K562 (cell line): Measurements from ENCODE around the gene CTNNBL1. TPM values are rescaled to one million over a fixed set of nuclear protein-coding genes. Genes with fewer than 3 reads are reported as not detected.

Source experiments
- ATAC-seq: fragments of 200-7000 bp; cut with Tn5 transposase; 3 replicates; pipeline ENCODE4 v1.9.1; 2020; ENCODE audit warnings: moderate library complexity
- BruUV-seq: library from RNA; stranded (reverse); fragments of 400-500 nt; replicated peaks from 2 replicates; lab custom pipeline; 2021; lab: Mats Ljungman, UMichigan
- CTCF ChIA-PET: fragments of 300-600 bp; formaldehyde crosslinking; extraction: SDS; loops from one replicate; lab custom pipeline; 2021; ENCODE audit warnings: low intra/inter-chr PET ratio; lab: Yijun Ruan, JAX
- POLR2A ChIA-PET: fragments of 300-600, 350-650 bp; sonication (Branson Sonifier 250); formaldehyde crosslinking; extraction: SDS; loops from one replicate; lab custom pipeline; 2021; ENCODE audit warnings: antibody characterized with exemption, inconsistent platforms; lab: Yijun Ruan, JAX
- DNase-seq, 4 experiments: peaks; one replicate each; pipeline versions ENCODE4 v3.0.0 to v3.0.0-alpha.2; 2011 to 2018; ENCODE audit warnings: low spot score in 3 of 4, mixed read lengths in 3 of 4; ENCODE audit errors: extremely low read depth in 1 of 4
- FAIRE-seq: peaks from 2 replicates; lab custom pipeline; 2011; peaks lifted over from hg19 to GRCh38; lab: Jason Lieb, UNC
- H2AFZ ChIP-seq: 2 replicates; pipeline ENCODE4 v1.6.0; 2011; ENCODE audit warnings: low read depth, low read length, control low read depth, inconsistent platforms
- H3K27ac ChIP-seq: fragments of 200-600 bp; 3 replicates; pipeline ENCODE4 v1.8.0; 2011; ENCODE audit warnings: low read depth, mild to moderate bottlenecking, control low read depth, inconsistent platforms, low read length, moderate library complexity, mixed read lengths; ENCODE audit errors: extremely low read depth
- H3K27me3 ChIP-seq, 2 experiments: fragments of 300-600 bp in 1 of 2; 2 replicates in 1 of 2; 3 replicates in 1 of 2; pipeline versions ENCODE4 v1.6.0 to v1.8.0; 2011; ENCODE audit warnings: inconsistent platforms in 2 of 2, low read length in 2 of 2, mild to moderate bottlenecking in 1 of 2, mixed read lengths in 1 of 2, moderate library complexity in 1 of 2; ENCODE audit not compliant: control insufficient read depth in 2 of 2, insufficient read depth in 2 of 2
- H3K36me3 ChIP-seq: fragments of 300-600 bp; 3 replicates; pipeline ENCODE4 v1.8.0; 2011; ENCODE audit warnings: mild to moderate bottlenecking, low read length, inconsistent platforms; ENCODE audit not compliant: control insufficient read depth, insufficient read depth
- H3K4me1 ChIP-seq, 2 experiments: fragments of 200-600 bp in 1 of 2; replicated peaks in 1 of 2; 2 replicates in 1 of 2; 3 replicates in 1 of 2; pipeline versions ENCODE4 v1.5.1 to v1.8.0; 2011; ENCODE audit warnings: inconsistent platforms in 2 of 2, low read length in 2 of 2, mild to moderate bottlenecking in 1 of 2, mixed read lengths in 1 of 2, moderate library complexity in 1 of 2; ENCODE audit not compliant: control insufficient read depth in 2 of 2, insufficient read depth in 2 of 2
- H3K4me2 ChIP-seq: 2 replicates; pipeline ENCODE4 v1.6.1; 2011; ENCODE audit warnings: low read length, control low read depth, inconsistent platforms, mixed read lengths; ENCODE audit not compliant: insufficient read depth
- H3K4me3 ChIP-seq: fragments of 200-600 bp; sonication (generic), shearing (Covaris generic); 2 replicates; pipeline ENCODE4 v1.5.1; 2016; ENCODE audit warnings: control low read depth, inconsistent platforms
- H3K79me2 ChIP-seq: fragments of 200-600 bp; 3 replicates; pipeline ENCODE4 v1.8.0; 2011; ENCODE audit warnings: low read length, inconsistent platforms; ENCODE audit not compliant: control insufficient read depth, insufficient read depth
- H3K9ac ChIP-seq, 2 experiments: 2 replicates each; pipeline versions ENCODE4 v1.6.0 to v1.6.1; 2011; ENCODE audit warnings: low read depth in 2 of 2, low read length in 2 of 2, control low read depth in 1 of 2, inconsistent platforms in 1 of 2, mild to moderate bottlenecking in 1 of 2, mixed read lengths in 1 of 2; ENCODE audit not compliant: insufficient read depth in 1 of 2
- H3K9me1 ChIP-seq: one replicate; pipeline ENCODE4 v1.6.0; 2011; ENCODE audit warnings: inconsistent platforms, mild to moderate bottlenecking, low read length, moderate library complexity; ENCODE audit not compliant: control insufficient read depth, insufficient read depth
- H3K9me3 ChIP-seq: replicated peaks from 2 replicates; pipeline ENCODE4 v1.5.1; 2011; ENCODE audit warnings: low read depth, low read length, inconsistent platforms; ENCODE audit not compliant: control insufficient read depth, insufficient read depth
- H4K20me1 ChIP-seq: replicated peaks from 2 replicates; pipeline ENCODE4 v1.6.1; 2011; ENCODE audit warnings: low read length, inconsistent platforms, mixed read lengths; ENCODE audit not compliant: control insufficient read depth, insufficient read depth
- ARHGAP35 ChIP-seq: fragments of 450-650 bp; IDR thresholded peaks from 2 replicates; pipeline ENCODE4 v1.6.1; 2018; ENCODE audit not compliant: partially characterized antibody
- CSDE1 ChIP-seq, 2 experiments: fragments of 450-650 bp; IDR thresholded peaks; 2 replicates each; pipeline ENCODE4 v1.6.1; 2016; ENCODE audit warnings: mild to moderate bottlenecking in 1 of 2
- DACH1 ChIP-seq: fragments of 450-650 bp; IDR thresholded peaks from 2 replicates; pipeline ENCODE4 v1.6.1; 2018; ENCODE audit not compliant: partially characterized antibody
- E2F3 ChIP-seq: fragments of 250-450 bp; sonication (Bioruptor Pico); IDR thresholded peaks from 2 replicates; pipeline ENCODE4 v1.4.0; 2020; ENCODE audit warnings: mild to moderate bottlenecking
- FOS ChIP-seq: IDR thresholded peaks from 3 replicates; pipeline ENCODE4 v1.6.1; 2011; ENCODE audit not compliant: insufficient read length; ENCODE audit errors: extremely low read depth
- FOXP1 ChIP-seq: sonication (generic); formaldehyde crosslinking; IDR thresholded peaks from 2 replicates; pipeline ENCODE4 v1.8.0; 2022; ENCODE audit warnings: mild to moderate bottlenecking, missing genetic modification reagents
- GTF2F1 ChIP-seq: IDR thresholded peaks from 2 replicates; pipeline ENCODE4 v1.6.1; 2011; ENCODE audit warnings: low read depth, low read length, improper control_type of control experiment
- HLTF ChIP-seq: fragments of 450-650 bp; IDR thresholded peaks from 2 replicates; pipeline ENCODE4 v1.6.1; 2016
- ILF3 ChIP-seq: fragments of 450-650 bp; IDR thresholded peaks from 2 replicates; pipeline ENCODE4 v1.6.1; 2018; ENCODE audit warnings: antibody characterized with exemption, mild to moderate bottlenecking, moderate library complexity, borderline replicate concordance
- NCOA6 ChIP-seq: fragments of 450-650 bp; IDR thresholded peaks from 2 replicates; pipeline ENCODE4 v1.6.1; 2017; ENCODE audit warnings: mild to moderate bottlenecking
- SAP30 ChIP-seq: fragments of 200-600 bp; sonication (generic); IDR thresholded peaks from 2 replicates; pipeline ENCODE4 v1.6.1; 2012; ENCODE audit warnings: borderline replicate concordance, low read depth, mild to moderate bottlenecking, moderate library complexity, low read length, control low read depth, inconsistent platforms; ENCODE audit not compliant: insufficient read depth, poor library complexity, severe bottlenecking
- TBP ChIP-seq: optimal IDR thresholded peaks from 2 replicates; pipeline ENCODE3; 2011; ENCODE audit warnings: low read depth, low read length, improper control_type of control experiment
- ZNF121 ChIP-seq: sonication (generic); formaldehyde crosslinking; conservative IDR thresholded peaks from 2 replicates; pipeline ENCODE4 v1.8.0; 2022; ENCODE audit warnings: missing genetic modification reagents
- ZNF165 ChIP-seq: fragments of 250-450 bp; sonication (Bioruptor Pico); IDR thresholded peaks from 2 replicates; pipeline ENCODE4 v1.4.0; 2020; ENCODE audit warnings: borderline replicate concordance
- WGBS: fragments of 100-300 bp; shearing (Covaris generic); methylation state at CpG from one replicate; pipeline ENCODE4 v1.1.6; 2016; ENCODE audit warnings: low coverage, mixed read lengths; ENCODE audit not compliant: insufficient coverage; ENCODE audit errors: missing lambda C conversion rate; 5-methylcytosine and 5-hydroxymethylcytosine counted together
- in situ Hi-C: fragments of 300-500 bp; cut with MboI; formaldehyde crosslinking; loops from 4 replicates; pipeline ENCODE4 v1.15.0; 2018; ENCODE audit warnings: inconsistent platforms, mixed read lengths
- intact Hi-C: fragments of 100-400 bp; cut with micrococcal nuclease; formaldehyde crosslinking; loops from 2 replicates; pipeline ENCODE4 v1.14.2; 2022
- polyA plus RNA-seq, 8 experiments: library from polyadenylated mRNA; depleted of rRNA in 4 of 8; stranded (reverse) in 5 of 8; unstranded in 3 of 8; fragments of >200 nt; fragmentation: Nextera tagmentation in 2 of 8; fragmentation: Illumina TruSeq in 1 of 8; extraction: Ambion mirVana in 2 of 8; extraction: Trizol in 1 of 8; gene quantifications; 2 replicates each; pipeline versions ENCODE4 v1.2.1 to v1.2.3, GENCODE V29; 2011 to 2014; ENCODE audit warnings: inconsistent platforms in 1 of 8, missing spikeins in 1 of 8
- total RNA-seq, 7 experiments: library from RNA; depleted of rRNA in 6 of 7; stranded (reverse); fragments of >200 nt in 6 of 7; fragmentation: Illumina TruSeq in 2 of 7; extraction: Trizol in 2 of 7; gene quantifications; 2 replicates each; pipeline versions ENCODE4 v1.2.1 to v1.2.3, GENCODE V29; 2011 to 2021; ENCODE audit warnings: low replicate concordance in 1 of 7
- TF ChIP-seq, protein P1 (sequence below): fragments of 250-450 bp; sonication (Bioruptor Pico); IDR thresholded peaks from 2 replicates; pipeline ENCODE4 v1.5.0; 2020; ENCODE audit warnings: mild to moderate bottlenecking
- TF ChIP-seq, protein P2 (sequence below): fragments of 250-450 bp; sonication (Bioruptor Pico); IDR thresholded peaks from 2 replicates; pipeline ENCODE4 v1.5.0; 2021; ENCODE audit warnings: mild to moderate bottlenecking, moderate library complexity

CTNNBL1 gene
- total and polyA plus RNA-seq, 9 of the 15 experiments (the other 6 are each of a cell fraction or from before 2014, with no cell fraction given), result 32.4 to 85.6 (median 43.6) TPM

DNA sequence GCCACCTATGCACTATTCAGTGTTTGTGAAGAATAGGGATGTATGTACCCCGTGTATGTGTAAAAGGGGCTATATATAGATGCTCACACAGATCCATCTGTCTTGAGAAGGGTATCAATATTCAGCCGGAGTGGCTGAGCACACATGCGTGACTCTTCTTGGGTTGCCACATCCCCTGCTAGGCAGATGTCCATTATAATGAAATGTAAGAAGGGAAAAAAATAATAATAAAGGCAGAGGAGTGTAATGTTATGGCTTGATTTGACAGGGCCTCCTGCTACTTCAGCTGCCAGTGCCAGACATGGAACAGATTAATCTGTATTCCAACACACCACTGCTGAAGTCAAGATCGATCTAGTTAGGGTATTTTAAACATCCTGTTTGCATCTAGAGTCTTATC lies 134.9 kb downstream of the CTNNBL1 start:
- H3K9me3 ChIP-seq, result no peaks in the 10 kb centered on the region
- ChIA-PET POLR2A (no interaction called here), CTCF (no interaction called here)
- in situ Hi-C loops, result no loop called here
- no peaks in the 10 kb centered on the region for H3K27me3 ChIP-seq
- no peaks in the 10 kb centered on the region for H3K9me1 ChIP-seq
- H4K20me1 ChIP-seq, result no peaks in the 10 kb centered on the region
- no peak for DNase-seq
- H3K79me2 ChIP-seq, result no peaks in the 10 kb centered on the region
- no peak for FAIRE-seq
- peaks cover 6% of the 10 kb centered on the region in 2 experiments; a peak in 3 of 5 replicates for H3K4me1 ChIP-seq
- 44% methylated on average over 4 of the region's 4 CpGs for WGBS
- TF ChIP-seq E2F3 (CRISPR knock-in tag), result no peak
- no peak for TF ChIP-seq CSDE1 (IDR thresholded peaks at IDR 0.05)
- TF ChIP-seq GTF2F1, result no peak
- no peak for TF ChIP-seq DACH1
- no peak for TF ChIP-seq FOS
- TF ChIP-seq ILF3, result no peak
- TF ChIP-seq TBP, result no peak
- no peak for TF ChIP-seq FOXP1 (CRISPR knock-in tag)
- TF ChIP-seq, protein P1, sequence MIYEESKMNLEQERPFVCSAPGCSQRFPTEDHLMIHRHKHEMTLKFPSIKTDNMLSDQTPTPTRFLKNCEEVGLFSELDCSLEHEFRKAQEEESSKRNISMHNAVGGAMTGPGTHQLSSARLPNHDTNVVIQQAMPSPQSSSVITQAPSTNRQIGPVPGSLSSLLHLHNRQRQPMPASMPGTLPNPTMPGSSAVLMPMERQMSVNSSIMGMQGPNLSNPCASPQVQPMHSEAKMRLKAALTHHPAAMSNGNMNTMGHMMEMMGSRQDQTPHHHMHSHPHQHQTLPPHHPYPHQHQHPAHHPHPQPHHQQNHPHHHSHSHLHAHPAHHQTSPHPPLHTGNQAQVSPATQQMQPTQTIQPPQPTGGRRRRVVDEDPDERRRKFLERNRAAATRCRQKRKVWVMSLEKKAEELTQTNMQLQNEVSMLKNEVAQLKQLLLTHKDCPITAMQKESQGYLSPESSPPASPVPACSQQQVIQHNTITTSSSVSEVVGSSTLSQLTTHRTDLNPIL (CRISPR knock-in tag), result no peak
- no peak for TF ChIP-seq SAP30
- TF ChIP-seq ZNF165 (CRISPR knock-in tag), result no peak
- TF ChIP-seq, protein P2, sequence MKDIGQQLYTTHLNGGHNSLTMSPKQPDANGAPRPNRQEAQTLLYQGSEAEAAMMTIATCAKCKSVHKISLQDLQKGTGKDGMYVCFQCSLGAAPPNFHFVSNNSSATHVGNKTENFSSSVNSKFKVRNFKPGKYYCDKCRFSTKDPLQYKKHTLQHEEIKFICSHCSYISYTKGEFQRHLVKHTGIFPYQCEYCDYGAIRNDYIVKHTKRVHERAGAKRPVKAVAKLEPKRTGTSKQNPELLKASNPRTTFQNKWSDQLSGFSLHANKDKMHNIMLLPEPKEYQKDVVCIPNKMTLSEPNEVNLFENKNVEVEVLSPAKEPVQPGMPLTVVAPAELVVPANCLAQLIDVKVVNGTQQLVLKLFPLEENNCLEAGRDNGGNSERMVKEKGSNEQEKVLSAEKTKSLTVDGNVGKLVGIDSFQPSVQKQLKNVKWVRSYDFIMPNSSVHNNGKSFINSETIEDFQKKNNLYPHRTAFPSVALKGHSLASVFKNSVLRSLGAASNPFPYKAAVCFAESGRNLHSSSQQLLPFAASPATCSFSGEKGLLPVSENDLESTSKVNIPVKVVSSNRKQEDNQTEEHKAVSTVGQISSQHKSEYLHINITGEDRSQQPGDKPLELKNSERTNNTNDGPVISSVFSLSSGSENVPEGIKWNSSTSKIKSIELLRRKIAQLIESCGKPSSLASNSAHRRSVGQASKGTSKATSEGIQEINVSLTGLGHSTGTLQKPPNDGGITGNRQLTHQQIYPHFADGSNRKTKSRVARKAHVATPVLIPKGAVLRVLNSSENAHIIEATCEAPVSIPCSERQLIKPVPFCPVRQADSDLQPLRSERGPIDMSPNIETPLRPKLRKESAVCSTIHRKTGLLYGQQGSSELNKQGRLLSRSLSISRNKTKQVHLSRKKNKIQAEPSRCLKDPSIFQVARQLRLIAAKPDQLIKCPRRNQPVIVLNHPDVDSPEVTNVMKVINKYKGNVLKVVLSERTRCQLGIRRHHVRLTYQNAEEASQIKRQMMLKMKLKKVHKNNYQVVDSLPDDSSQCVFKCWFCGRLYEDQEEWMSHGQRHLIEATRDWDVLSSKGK (CRISPR knock-in tag), result no peak
- TF ChIP-seq ARHGAP35, result no peak
- no peak for TF ChIP-seq NCOA6
- TF ChIP-seq HLTF, result no peak
- TF ChIP-seq ZNF121 (CRISPR knock-in tag), result no peak
- H3K4me3 ChIP-seq, result no peak overlapping the region
- no peak overlapping the region for H3K9ac ChIP-seq
- no TSS peak for BruUV-seq
- no peak overlapping the region for H3K27ac ChIP-seq
- H3K36me3 ChIP-seq, result peaks cover 3% of the 10 kb centered on the region; the same call in 1 of the 3 replicates
- H2AFZ ChIP-seq, result no peak overlapping the region
- intact Hi-C loops, result no loop called here
- ATAC-seq, result no peak
- no peak overlapping the region for H3K4me2 ChIP-seq
